IMR-90 (cell line): ENCODE results near the gene MYEOV. TPM values are rescaled to one million over a fixed set of nuclear protein-coding genes. Genes with fewer than 3 reads are reported as not detected.
A peak's percentile ranks its signal among the peaks of the same experiment; 100 is the strongest.

ENCODE experiments used
- ATAC-seq: fragments of 200-7000 bp; cut with Tn5 transposase; 2 replicates; pipeline ENCODE4 v1.9.1; 2020; ENCODE audit warnings: low read depth, mild to moderate bottlenecking, moderate library complexity
- BruUV-seq: library from RNA; stranded (reverse); fragments of 400-500 nt; replicated peaks from 2 replicates; lab custom pipeline; 2021; lab: Mats Ljungman, UMichigan
- CTCF ChIA-PET: fragments of 300-600 bp; formaldehyde crosslinking; extraction: SDS; loops from one replicate; lab custom pipeline; 2021; ENCODE audit warnings: antibody characterized with exemption; lab: Yijun Ruan, JAX
- POLR2A ChIA-PET: fragments of 300-600 bp; sonication (Branson Sonifier 250); formaldehyde crosslinking; loops from one replicate; lab custom pipeline; 2022; ENCODE audit warnings: antibody characterized with exemption; ENCODE audit not compliant: unreplicated experiment; lab: Charles Lee
- DNase-seq: peaks from one replicate; pipeline ENCODE4 v3.0.0; 2013
- H2AFZ ChIP-seq: replicated peaks from 2 replicates; pipeline ENCODE3; 2013; ENCODE audit warnings: low read length, mild to moderate bottlenecking; ENCODE audit not compliant: poor library complexity
- H2AK5ac ChIP-seq: 2 replicates; pipeline ENCODE4 v1.6.1; 2013; ENCODE audit warnings: low read depth, low read length, inconsistent platforms
- H2AK9ac ChIP-seq: replicated peaks from 2 replicates; pipeline ENCODE3; 2013; ENCODE audit warnings: mild to moderate bottlenecking, low read depth, low read length, moderate library complexity; ENCODE audit not compliant: poor library complexity
- H2BK120ac ChIP-seq: 2 replicates; pipeline ENCODE4 v1.6.1; 2013; ENCODE audit warnings: low read depth, low read length, inconsistent platforms
- H2BK15ac ChIP-seq: 3 replicates; pipeline ENCODE4 v1.6.1; 2013; ENCODE audit warnings: low read depth, low read length, inconsistent platforms
- H2BK20ac ChIP-seq: 2 replicates; pipeline ENCODE4 v1.6.1; 2013; ENCODE audit warnings: low read depth, mild to moderate bottlenecking, inconsistent platforms, low read length, moderate library complexity
- H2BK5ac ChIP-seq: 2 replicates; pipeline ENCODE4 v1.6.1; 2013; ENCODE audit warnings: mild to moderate bottlenecking, low read depth, low read length, inconsistent platforms; ENCODE audit not compliant: poor library complexity, severe bottlenecking
- H3K14ac ChIP-seq: replicated peaks from 2 replicates; pipeline ENCODE4 v1.6.1; 2013; ENCODE audit warnings: low read depth, low read length, inconsistent platforms
- H3K18ac ChIP-seq: 2 replicates; pipeline ENCODE4 v1.6.1; 2013; ENCODE audit warnings: low read depth, low read length, control low read depth
- H3K23ac ChIP-seq: 2 replicates; pipeline ENCODE4 v1.6.1; 2013; ENCODE audit warnings: low read depth, low read length, inconsistent platforms
- H3K27ac ChIP-seq: 2 replicates; pipeline ENCODE4 v1.5.1; 2013; ENCODE audit warnings: mild to moderate bottlenecking, control low read depth, low read length; ENCODE audit not compliant: insufficient read depth
- H3K27me3 ChIP-seq: 2 replicates; pipeline ENCODE4 v1.6.1; 2013; ENCODE audit warnings: low read length; ENCODE audit not compliant: control insufficient read depth, insufficient read depth
- H3K36me3 ChIP-seq: 2 replicates; pipeline ENCODE4 v1.6.1; 2013; ENCODE audit warnings: low read length, mixed read lengths; ENCODE audit not compliant: control insufficient read depth, insufficient read depth
- H3K4ac ChIP-seq: 2 replicates; pipeline ENCODE4 v1.6.1; 2013; ENCODE audit warnings: low read depth, low read length, inconsistent platforms
- H3K4me1 ChIP-seq: 2 replicates; pipeline ENCODE4 v1.6.1; 2013; ENCODE audit warnings: low read length, mixed read lengths; ENCODE audit not compliant: control insufficient read depth, insufficient read depth
- H3K4me2 ChIP-seq: 2 replicates; pipeline ENCODE4 v1.6.1; 2013; ENCODE audit warnings: low read depth, mild to moderate bottlenecking, control low read depth, low read length, moderate library complexity
- H3K4me3 ChIP-seq: 2 replicates; pipeline ENCODE4 v1.5.1; 2013; ENCODE audit warnings: low read depth, mild to moderate bottlenecking, control low read depth, low read length, moderate library complexity; ENCODE audit not compliant: insufficient read depth
- H3K56ac ChIP-seq: 2 replicates; pipeline ENCODE4 v1.6.1; 2013; ENCODE audit warnings: low read length, inconsistent platforms; ENCODE audit not compliant: insufficient read depth; ENCODE audit errors: extremely low read depth
- H3K79me1 ChIP-seq, 2 experiments: 2 replicates each; pipeline ENCODE4 v1.6.1; 2013; ENCODE audit warnings: low read length in 2 of 2, inconsistent platforms in 1 of 2, low read depth in 1 of 2
- H3K9ac ChIP-seq: 2 replicates; pipeline ENCODE4 v1.6.1; 2013; ENCODE audit warnings: low read depth, low read length, control low read depth
- H3K9me1 ChIP-seq: 2 replicates; pipeline ENCODE4 v1.6.1; 2013; ENCODE audit warnings: low read length, inconsistent platforms; ENCODE audit not compliant: insufficient read depth
- H3K9me3 ChIP-seq: 2 replicates; pipeline ENCODE4 v1.6.1; 2013; ENCODE audit warnings: low read length; ENCODE audit not compliant: control insufficient read depth, insufficient read depth
- H4K20me1 ChIP-seq: 2 replicates; pipeline ENCODE4 v1.6.1; 2013; ENCODE audit warnings: low read length, inconsistent platforms; ENCODE audit not compliant: insufficient read depth
- H4K5ac ChIP-seq: 2 replicates; pipeline ENCODE4 v1.6.1; 2013; ENCODE audit warnings: mild to moderate bottlenecking, low read depth, low read length, control low read depth
- H4K8ac ChIP-seq, 2 experiments: 2 replicates each; pipeline ENCODE4 v1.6.1; 2013; ENCODE audit warnings: low read depth in 2 of 2, low read length in 2 of 2, control low read depth in 1 of 2, inconsistent platforms in 1 of 2
- H4K91ac ChIP-seq: 2 replicates; pipeline ENCODE4 v1.6.1; 2013; ENCODE audit warnings: low read depth, low read length, inconsistent platforms; ENCODE audit not compliant: insufficient read depth
- BHLHE40 ChIP-seq: fragments of 150-350 bp; IDR thresholded peaks from 2 replicates; pipeline ENCODE4 v1.6.1; 2016; ENCODE audit warnings: mild to moderate bottlenecking, low read depth, low read length
- CEBPB ChIP-seq: IDR thresholded peaks from 2 replicates; pipeline ENCODE4 v1.6.1; 2012; ENCODE audit warnings: low read depth, low read length, improper control_type of control experiment
- CHD1 ChIP-seq: IDR thresholded peaks from 2 replicates; pipeline ENCODE4 v1.6.1; 2012; ENCODE audit warnings: low read depth, low read length, improper control_type of control experiment
- ELK1 ChIP-seq: fragments of 150-350 bp; IDR thresholded peaks from 2 replicates; pipeline ENCODE4 v1.6.1; 2016; ENCODE audit warnings: low read depth, mild to moderate bottlenecking, low read length, moderate library complexity, borderline replicate concordance
- FOS ChIP-seq: fragments of 150-350 bp; IDR thresholded peaks from 2 replicates; pipeline ENCODE4 v1.6.1; 2016; ENCODE audit warnings: low read depth, low read length
- MAFK ChIP-seq: IDR thresholded peaks from 2 replicates; pipeline ENCODE4 v1.6.1; 2012; ENCODE audit warnings: low read depth, low read length, improper control_type of control experiment
- MAZ ChIP-seq: IDR thresholded peaks from 2 replicates; pipeline ENCODE4 v1.6.1; 2012; ENCODE audit warnings: low read depth, mild to moderate bottlenecking, low read length, improper control_type of control experiment, moderate library complexity, borderline replicate concordance
- POLR2A ChIP-seq: IDR thresholded peaks from 2 replicates; pipeline ENCODE4 v1.6.1; 2012; ENCODE audit warnings: mild to moderate bottlenecking, low read depth, low read length
- RAD21 ChIP-seq: IDR thresholded peaks from 2 replicates; pipeline ENCODE4 v1.6.1; 2012; ENCODE audit warnings: low read length, improper control_type of control experiment
- RCOR1 ChIP-seq: IDR thresholded peaks from 2 replicates; pipeline ENCODE4 v1.6.1; 2012; ENCODE audit warnings: mild to moderate bottlenecking, low read length, improper control_type of control experiment; ENCODE audit not compliant: insufficient replicate concordance
- SMC3 ChIP-seq: fragments of 150-350 bp; IDR thresholded peaks from 2 replicates; pipeline ENCODE4 v1.6.1; 2016; ENCODE audit warnings: low read depth, mild to moderate bottlenecking, antibody characterized with exemption, low read length, moderate library complexity
- WGBS, 2 experiments: methylation state at CpG; one replicate each; pipeline versions ENCODE4 v1.1.5 to v1.1.7; 2013; ENCODE audit warnings: missing lambda C conversion rate in 2 of 2; ENCODE audit not compliant: insufficient read length in 1 of 2; ENCODE audit errors: extremely low coverage in 2 of 2; 5-methylcytosine and 5-hydroxymethylcytosine counted together
- dilution Hi-C: fragments of 300-500 bp; cut with HindIII; formaldehyde crosslinking; loops from one replicate; pipeline ENCODE4 v1.14.3; 2018; ENCODE audit warnings: low sequenced_read_pairs; ENCODE audit not compliant: unreplicated experiment
- in situ Hi-C: fragments of 300-500 bp; cut with MboI; formaldehyde crosslinking; loops from 3 replicates; pipeline ENCODE4 v1.14.3; 2019; ENCODE audit warnings: low sequenced_read_pairs, inconsistent platforms, mixed read lengths
- intact Hi-C: fragments of 100-400 bp; cut with micrococcal nuclease; formaldehyde crosslinking; loops from 2 replicates; pipeline ENCODE4 v1.10.0; 2022
- polyA plus RNA-seq, 3 experiments: library from polyadenylated mRNA; depleted of rRNA; stranded (reverse); fragments of >200 nt; gene quantifications; 2 replicates each; pipeline ENCODE4 v1.2.3, GENCODE V29; 2012; ENCODE audit warnings: low replicate concordance in 1 of 3
- total RNA-seq: library from RNA; depleted of rRNA; stranded (reverse); fragments of >200 nt; gene quantifications from 2 replicates; pipeline ENCODE4 v1.2.3, GENCODE V29; 2012

MYEOV gene
- total and polyA plus RNA-seq, 2 of the 4 experiments (the other 2 are of a cell fraction) = 5.8 to 6.8 TPM

DNA sequence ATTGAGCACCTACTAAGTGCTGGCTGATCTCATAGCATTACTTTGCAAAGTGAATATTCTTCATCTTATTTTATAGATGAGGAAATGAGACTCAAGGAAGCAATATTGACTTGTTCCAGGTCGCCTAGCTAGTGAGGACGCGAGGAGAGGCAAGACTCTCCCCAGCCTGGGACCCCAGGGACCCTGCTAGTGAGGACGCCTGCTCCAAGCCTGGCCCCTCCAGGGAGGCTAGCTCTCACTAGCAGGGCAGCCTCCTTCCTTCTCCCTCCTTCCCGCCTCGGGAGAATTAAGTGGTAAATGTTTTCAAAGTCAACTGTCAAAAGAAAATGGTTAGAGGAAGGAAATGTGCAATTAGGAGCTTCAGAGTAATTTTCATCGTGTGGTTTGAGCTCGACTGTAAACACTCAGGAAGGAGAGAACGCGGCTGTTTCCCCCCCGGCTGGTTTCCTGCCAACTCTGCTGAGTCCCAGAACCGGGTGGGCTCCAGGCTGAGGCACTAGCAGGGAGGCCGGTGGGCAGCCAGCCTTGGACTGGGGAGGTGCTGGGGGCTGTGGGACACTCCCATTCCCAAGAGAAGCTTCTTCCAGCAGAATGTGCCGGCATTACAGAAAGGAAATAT lies 17.9 kb downstream of the MYEOV start:
- dilution Hi-C loops (no loop called here), intact Hi-C loops (no loop called here), in situ Hi-C loops (no loop called here)
- H3K4me1 ChIP-seq = peaks cover 12% of the 10 kb centered on the region
- ATAC-seq (peak; percentile 13; the same call in 1 of the 2 replicates), DNase-seq (no peak)
- peak overlapping the region; percentile 41 for H2BK5ac ChIP-seq
- peaks cover 19% of the 10 kb centered on the region for H3K9me1 ChIP-seq
- H3K23ac ChIP-seq = peak overlapping the region; percentile 87; the same call in 1 of the 2 replicates
- WGBS, 2 experiments = 0% methylated on average over 3 of the region's 14 CpGs; no CpG with 5 or more reads in 1 of the 2 experiments
- H3K9ac ChIP-seq = no peak overlapping the region
- peak overlapping the region; percentile 94 for H3K14ac ChIP-seq
- peak overlapping the region; percentile 79; the same call in 1 of the 3 replicates for H2BK15ac ChIP-seq
- peak overlapping the region; percentile 89 for H3K4ac ChIP-seq
- CTCF ChIA-PET = no interaction called here
- BruUV-seq = no TSS peak
- peak overlapping the region; percentile 26; the same call in 1 of the 2 replicates for H3K4me2 ChIP-seq
- H2BK20ac ChIP-seq = peak overlapping the region; percentile 80
- peaks cover 4 to 65% of the 10 kb centered on the region in 2 experiments; a peak in 3 of 4 replicates for H3K79me1 ChIP-seq
- H4K20me1 ChIP-seq = no peaks in the 10 kb centered on the region
- H3K27me3 ChIP-seq = no peaks in the 10 kb centered on the region
- peak overlapping the region; percentile 47 to 86; a peak in 3 of 4 replicates for H4K8ac ChIP-seq
- peak overlapping the region; percentile 51; the same call in 1 of the 2 replicates for H2AK5ac ChIP-seq
- no peak overlapping the region for H3K4me3 ChIP-seq
- H2AFZ ChIP-seq = peak overlapping the region; percentile 84
- H3K9me3 ChIP-seq = no peaks in the 10 kb centered on the region
- POLR2A ChIA-PET = no interaction called here
- H2BK120ac ChIP-seq = peak overlapping the region; percentile 88
- H2AK9ac ChIP-seq = peak overlapping the region; percentile 80
- H4K91ac ChIP-seq = peak overlapping the region; percentile 78
- peak overlapping the region; percentile 75 for H3K18ac ChIP-seq
- no peaks in the 10 kb centered on the region for H3K36me3 ChIP-seq
- peak overlapping the region; percentile 50; the same call in 1 of the 2 replicates for H4K5ac ChIP-seq
- H3K56ac ChIP-seq = no peak overlapping the region
- TF ChIP-seq CHD1 (no peak), ELK1 (no peak), POLR2A (no peak), BHLHE40 (no peak), FOS (no peak), CEBPB (no peak), RAD21 (no peak), RCOR1 (no peak), MAFK (no peak), SMC3 (no peak), MAZ (no peak)
- H3K27ac ChIP-seq = peak overlapping the region; percentile 8; the same call in 1 of the 2 replicates
